HG02870 (cell line): ENCODE measurements around the gene TMEM59L.

Experiments used
- ATAC-seq: cut with Tn5 transposase; IDR thresholded peaks from one replicate; pipeline ENCODE4 v1.9.1; 2021; ENCODE audit warnings: mild to moderate bottlenecking, moderate library complexity; ENCODE audit not compliant: unreplicated experiment

The TMEM59L gene

GRCh38 chr19:18636183-18636968 lies 23.7 kb downstream of the TMEM59L start:
- peak; percentile 85 for ATAC-seq

- no peak for ATAC-seq
Observed at GRCh38 chr19:18636969-18637629, 24.4 kb downstream of the TMEM59L start, which contains the start of gene KLHL26. Gene KLHL26 (plus strand): TSS chr19:18637028. CDS start chr19:18637055, 27 bp downstream.

- ATAC-seq: no peak
Observed at GRCh38 chr19:18637673-18638630, 25.3 kb downstream of the TMEM59L start.

GRCh38 chr19:18639706-18640243 lies 27.1 kb downstream of the TMEM59L start:
- no peak for ATAC-seq

- ATAC-seq: no peak
Observed at GRCh38 chr19:18644196-18645034, 31.7 kb downstream of the TMEM59L start.

GRCh38 chr19:18645035-18645511 lies 32.4 kb downstream of the TMEM59L start:
- ATAC-seq: no peak

- no peak for ATAC-seq
Observed at GRCh38 chr19:18646535-18647370, 34.1 kb downstream of the TMEM59L start.

GRCh38 chr19:18647371-18647767 lies 34.7 kb downstream of the TMEM59L start:
- ATAC-seq: no peak

GRCh38 chr19:18647807-18648206 lies 35.1 kb downstream of the TMEM59L start:
- ATAC-seq: no peak

GRCh38 chr19:18648973-18649315 lies 36.3 kb downstream of the TMEM59L start:
- ATAC-seq: no peak

GRCh38 chr19:18649371-18650020 lies 36.8 kb downstream of the TMEM59L start:
- ATAC-seq: no peak

GRCh38 chr19:18650021-18650390 lies 37.3 kb downstream of the TMEM59L start:
- no peak for ATAC-seq

- no peak for ATAC-seq
Observed at GRCh38 chr19:18650468-18651041, 37.9 kb downstream of the TMEM59L start.

GRCh38 chr19:18651300-18651699 lies 38.6 kb downstream of the TMEM59L start:
- ATAC-seq: no peak

- no peak for ATAC-seq
Observed at GRCh38 chr19:18651733-18652132, 39.1 kb downstream of the TMEM59L start.

- ATAC-seq: no peak
Observed at GRCh38 chr19:18653853-18654252, 41.2 kb downstream of the TMEM59L start.

GRCh38 chr19:18654469-18654868 lies 41.8 kb downstream of the TMEM59L start:
- ATAC-seq: no peak

GRCh38 chr19:18655173-18655844 lies 42.6 kb downstream of the TMEM59L start:
- ATAC-seq: no peak
